Activated T-cell treated with anti-CD3 and anti-CD28 coated beads, Interleukin-2, amount 50 U/mL, for 1 hour (primary cell): ENCODE measurements around the gene ANGEL2.
A peak's percentile ranks its signal among the peaks of the same experiment; 100 is the strongest.
"Not testable (repeated sequence)": the region's sequence is repeated elsewhere in the genome, so short reads cannot be mapped to it uniquely, and the experiment has no call there.

ENCODE experiments used
- DNase-seq: peaks from one replicate; pipeline ENCODE4 v3.0.0-alpha.2; 2020

Gene ANGEL2, protein sequence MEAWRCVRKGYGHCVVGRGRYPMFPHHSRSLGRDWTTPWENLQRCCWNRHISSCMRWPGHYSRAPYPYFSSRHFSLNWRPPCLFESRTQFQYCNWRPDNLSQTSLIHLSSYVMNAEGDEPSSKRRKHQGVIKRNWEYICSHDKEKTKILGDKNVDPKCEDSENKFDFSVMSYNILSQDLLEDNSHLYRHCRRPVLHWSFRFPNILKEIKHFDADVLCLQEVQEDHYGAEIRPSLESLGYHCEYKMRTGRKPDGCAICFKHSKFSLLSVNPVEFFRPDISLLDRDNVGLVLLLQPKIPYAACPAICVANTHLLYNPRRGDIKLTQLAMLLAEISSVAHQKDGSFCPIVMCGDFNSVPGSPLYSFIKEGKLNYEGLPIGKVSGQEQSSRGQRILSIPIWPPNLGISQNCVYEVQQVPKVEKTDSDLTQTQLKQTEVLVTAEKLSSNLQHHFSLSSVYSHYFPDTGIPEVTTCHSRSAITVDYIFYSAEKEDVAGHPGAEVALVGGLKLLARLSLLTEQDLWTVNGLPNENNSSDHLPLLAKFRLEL

DNA sequence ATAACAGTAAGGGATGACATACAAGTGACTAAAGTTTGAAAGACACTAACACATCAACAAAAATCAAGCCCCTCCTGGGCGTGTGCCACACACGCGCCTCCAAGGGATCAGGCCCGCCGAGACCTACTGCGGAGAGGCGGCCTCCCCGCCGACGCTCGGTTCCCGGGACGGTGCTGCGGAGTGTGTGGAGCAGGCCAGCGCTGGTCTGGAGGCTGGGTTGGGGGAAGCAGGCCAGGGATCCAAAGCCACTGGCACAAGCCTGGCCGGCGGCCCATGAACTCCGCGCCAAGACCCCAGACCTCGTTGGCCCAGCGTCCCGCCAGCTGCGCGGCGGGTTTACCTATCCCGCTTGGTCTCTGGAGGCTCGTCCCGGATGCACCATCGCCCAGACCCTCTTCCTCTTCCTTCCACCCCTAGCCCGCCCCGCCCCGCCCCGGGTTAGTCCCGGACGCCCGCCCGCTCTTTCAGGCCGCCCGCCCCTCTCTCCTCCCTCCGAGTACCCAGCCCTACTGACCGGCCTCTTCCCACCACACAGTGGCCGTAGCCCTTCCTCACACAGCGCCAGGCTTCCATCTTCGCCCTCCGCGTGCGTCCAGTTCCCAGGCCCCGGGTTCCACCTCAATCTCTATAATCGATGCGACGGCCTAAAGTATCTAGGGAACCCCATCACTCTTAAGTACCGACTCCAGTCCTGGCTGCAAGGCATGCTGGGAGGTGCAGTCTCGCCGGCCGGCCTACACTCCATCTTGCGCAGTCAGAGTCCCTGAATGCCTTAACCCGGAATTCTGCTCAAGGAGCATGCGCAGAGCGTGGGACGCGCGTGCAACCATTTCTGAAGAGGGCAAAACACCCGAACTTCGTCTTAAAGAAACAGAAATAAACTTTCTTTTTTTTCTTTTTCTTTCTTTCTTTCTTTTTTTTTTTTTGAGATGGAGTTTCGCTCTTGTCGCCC, at the start of gene ANGEL2:
Gene ANGEL2, minus strand, starts transcription at position 769 of the 952 bp plus-strand sequence. Its CDS starts 196 bp downstream, at position 573.
- DNase-seq = peak; percentile 90

DNA sequence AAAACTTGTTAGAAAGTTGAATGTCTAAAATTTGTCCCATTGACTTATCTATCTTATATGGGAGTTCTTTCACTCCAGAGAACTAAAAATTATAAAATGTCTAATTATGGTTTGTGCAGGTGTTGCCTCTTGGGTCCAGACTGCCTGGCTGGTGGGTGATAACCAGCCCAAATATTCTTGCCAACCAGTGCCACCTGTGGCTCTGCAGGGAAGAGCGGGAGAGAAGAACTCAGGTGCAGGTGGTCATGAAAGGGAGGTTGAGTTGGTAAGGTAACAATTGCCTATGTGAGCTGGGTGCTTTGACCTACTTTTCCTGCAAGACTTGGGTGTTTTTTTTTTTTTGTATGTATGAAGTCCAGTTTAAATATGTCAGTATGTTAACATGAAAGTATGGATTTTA, 45.6 kb upstream of the ANGEL2 start:
- DNase-seq = no peak

DNA sequence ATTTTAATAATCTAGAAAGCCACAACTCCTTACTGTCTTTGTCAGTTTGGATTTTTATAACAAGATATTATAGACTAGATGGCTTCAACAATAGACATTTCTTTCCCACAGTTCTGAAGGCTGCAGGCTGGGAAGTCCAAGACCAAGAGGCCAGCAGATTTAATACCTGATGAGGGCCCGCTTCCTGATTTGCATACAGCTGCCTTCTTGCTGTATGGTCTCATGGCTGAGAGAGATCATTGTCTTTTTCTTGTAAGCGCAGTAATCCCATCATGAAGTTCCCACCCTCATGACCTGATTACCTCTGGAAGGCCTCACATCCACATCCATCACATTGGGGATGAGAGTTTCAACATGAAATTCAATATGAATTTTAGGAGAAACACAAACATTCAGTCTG, 45.2 kb upstream of the ANGEL2 start:
- no peak for DNase-seq

DNA sequence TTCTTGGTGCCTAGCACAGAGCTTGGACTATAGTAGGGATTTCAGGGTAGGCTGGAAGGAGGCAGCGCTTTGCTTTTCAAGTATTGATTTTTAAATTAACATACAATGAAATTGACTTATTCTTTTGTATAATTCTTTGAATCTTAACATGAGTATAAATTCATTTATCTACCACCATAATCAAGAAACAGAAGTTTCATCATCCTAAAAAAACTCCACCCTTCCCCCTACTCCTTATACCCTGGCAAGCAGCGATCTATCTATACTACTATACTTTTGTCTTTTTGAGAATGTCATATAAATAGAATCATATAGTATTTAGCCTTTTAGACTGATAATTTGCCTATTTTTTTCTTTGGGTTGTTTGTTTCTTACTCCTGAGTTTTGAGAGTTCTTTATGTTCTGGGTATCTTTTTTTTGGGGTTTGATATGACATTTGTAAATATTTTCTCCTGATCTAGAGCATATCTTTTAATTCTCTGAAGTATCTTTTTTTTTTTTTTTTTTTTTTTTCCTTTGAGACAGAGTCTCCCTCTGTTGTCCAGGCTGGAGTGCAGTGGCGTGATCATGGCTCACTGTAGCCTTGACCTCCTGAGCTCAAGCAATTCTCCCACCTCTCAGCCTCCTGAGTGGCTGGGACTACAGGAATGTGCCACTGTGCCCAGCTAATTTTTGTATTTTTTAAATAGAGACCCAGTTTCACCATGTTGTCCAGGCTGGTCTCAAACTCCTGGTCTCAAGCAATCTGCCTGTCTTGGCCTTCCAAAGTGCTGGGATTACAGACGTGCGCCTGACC, 41.8 kb upstream of the ANGEL2 start:
- no peak for DNase-seq

DNA sequence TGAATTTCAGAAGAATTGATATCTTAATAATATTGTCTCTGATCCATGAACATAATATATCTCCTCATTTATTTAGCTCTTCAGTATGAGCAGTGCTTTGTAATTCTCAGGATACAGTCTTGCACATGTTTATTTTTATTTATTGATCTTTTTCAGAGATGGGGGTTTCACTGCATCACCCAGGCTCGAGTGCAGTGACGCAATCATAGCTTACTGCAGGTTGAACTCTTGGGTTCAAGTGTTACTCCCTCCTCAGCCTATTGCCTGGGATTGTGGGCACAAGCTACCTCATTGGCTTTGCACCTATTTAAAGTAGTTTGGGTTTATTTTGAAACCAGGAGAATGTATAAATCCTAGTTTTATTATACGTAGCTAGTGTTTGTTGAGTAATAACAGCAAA, 40.1 kb upstream of the ANGEL2 start:
- no peak for DNase-seq

DNA sequence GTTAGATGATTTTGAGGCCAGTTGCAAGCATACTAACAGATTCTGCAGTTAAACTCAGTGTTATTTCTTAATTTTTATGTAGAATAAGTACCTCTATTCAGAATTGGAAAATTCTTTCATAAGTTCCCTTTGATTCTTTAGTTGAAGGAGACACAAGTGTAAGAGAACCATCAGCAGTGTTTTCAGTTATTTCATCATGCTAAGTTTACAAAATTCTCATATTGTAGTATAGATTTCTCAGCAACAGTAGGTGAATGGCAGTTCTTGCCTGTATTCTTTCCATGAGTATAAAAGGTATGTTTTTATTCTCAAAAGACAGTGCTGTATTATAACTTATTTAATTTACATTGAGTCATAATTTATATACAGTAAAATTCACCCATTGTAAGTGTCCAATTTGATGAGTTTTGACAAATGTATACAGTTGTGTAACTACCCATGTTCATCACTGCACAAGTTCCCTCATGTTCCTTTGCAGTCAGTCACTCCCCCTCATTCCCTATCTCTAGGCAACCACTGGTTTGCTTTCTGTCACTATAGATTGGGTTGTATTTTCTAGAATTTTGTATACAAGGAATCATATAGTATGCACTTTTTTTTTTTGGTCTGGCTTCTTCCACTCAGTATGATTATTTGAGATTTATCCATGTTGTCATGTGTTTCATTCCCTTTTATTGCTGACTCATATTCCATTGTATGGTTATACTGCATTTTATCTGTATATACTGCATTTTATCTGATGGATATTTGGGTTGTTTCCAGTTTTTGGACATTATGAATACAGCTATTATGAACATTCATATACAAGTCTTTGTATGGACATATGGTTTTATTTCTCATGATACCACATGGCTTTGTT, 39.3 kb upstream of the ANGEL2 start:
- no peak for DNase-seq

DNA sequence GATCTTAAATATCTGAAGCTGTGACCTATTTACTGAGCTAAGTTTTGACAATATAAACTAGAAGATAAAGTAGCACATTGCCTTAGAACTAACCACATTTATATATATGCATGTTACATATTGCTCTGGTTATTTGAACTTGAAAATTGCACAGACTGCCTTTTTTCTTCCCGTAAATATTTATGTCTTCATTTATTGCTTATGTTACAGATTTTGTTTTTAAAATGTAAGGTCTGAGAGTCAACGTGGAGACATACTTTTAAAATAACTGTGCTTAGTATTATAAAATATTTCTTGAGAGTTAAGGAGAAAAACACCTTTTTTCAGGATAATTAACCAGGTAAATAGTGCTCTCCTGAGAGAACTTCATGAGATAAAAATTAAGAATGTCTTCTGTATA, 38.5 kb upstream of the ANGEL2 start:
- no peak for DNase-seq

DNA sequence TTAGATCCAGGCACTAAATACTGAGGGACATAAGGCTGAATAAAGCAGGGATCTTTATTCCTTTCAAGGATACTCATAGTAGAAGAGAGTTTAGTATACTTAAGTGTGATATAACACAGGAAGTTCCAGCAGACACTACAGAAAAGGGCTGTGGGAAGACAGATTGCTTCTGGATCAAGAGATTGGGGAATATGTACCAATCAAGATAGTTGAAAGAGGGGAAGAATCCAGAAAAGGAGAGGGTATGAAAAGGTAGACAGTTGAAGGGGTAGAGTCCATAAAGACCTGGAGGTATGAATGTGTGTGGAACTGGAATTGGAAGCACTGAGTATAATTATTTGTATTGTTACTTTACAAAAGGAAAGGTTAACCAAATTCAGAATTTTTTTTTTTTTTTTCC, 37.8 kb upstream of the ANGEL2 start:
- no peak for DNase-seq

DNA sequence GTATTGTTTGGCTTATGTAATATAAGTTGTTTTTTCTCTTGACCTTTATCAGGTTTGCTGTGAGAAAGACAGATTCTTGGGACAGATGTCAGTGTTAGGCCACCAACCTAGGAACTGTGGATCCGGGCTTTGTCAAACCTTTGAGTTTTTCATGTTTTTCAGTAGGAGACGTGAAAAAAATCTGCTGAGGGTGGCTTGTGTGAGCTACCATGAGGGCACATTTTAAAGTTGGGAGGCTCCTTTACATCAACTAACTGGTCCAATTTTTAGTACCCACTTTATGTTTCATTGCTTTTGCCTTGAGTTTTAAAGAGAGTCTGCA, 36.2 kb upstream of the ANGEL2 start:
- DNase-seq = no peak

DNA sequence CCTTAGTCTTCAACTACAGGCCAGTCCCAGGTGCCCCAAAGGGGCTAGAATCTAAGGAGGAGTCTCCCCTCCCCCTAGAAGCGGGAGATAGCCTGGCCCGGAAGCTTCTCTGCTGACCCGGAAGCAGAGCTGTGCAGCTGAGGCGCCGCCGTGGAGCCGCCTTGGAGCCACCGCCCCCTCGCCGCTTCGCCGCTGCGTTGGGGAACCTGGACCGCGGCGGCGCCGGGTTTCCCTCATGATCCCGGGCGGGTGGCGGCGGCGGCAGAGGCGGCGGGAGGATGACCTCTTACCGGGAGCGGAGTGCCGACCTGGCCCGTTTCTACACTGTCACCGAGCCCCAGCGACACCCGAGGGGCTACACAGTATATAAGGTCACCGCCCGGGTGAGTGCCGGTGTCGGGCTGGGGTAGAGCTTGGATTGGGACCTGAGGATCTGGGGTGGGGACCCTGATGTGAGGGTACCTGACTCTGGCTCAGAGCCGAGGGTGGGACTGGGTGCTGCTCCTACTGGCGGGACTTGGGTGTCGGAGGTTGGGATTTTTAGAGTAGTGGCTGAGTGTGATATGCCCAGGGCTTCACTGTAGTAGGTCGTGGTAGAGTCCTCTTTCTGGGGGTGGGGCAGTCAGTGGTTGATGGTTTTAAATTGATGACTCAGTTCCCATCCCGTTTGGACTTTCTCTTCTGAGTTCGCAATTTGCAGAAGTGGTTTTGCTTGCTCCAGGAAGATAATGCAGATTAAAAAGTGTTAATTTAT, 35.6 kb upstream of the ANGEL2 start, which contains the start of gene RPS6KC1:
Gene RPS6KC1, plus strand, starts transcription at position 115 of the 754 bp plus-strand sequence. Its CDS starts 164 bp downstream, at position 279.
- peak; percentile 81 for DNase-seq

DNA sequence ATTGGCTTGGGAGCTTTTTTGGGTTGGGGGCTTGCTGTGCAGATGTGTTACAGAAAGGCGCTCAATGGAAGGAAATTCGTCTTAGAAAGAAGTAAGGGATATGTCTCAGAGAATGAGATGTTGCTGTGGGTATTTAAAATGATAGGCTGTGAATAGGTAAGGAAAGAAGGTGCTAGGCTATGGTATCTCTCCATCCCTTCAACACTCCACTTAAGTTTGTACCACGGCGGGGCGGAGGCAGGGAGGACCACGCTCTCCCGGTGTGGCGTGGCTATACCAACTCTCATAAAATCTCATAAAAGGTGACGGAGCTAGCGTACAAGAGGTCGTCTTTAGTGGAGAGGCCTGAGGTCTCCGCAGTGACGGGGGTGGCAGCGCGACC, 35.1 kb upstream of the ANGEL2 start:
- DNase-seq = no peak

DNA sequence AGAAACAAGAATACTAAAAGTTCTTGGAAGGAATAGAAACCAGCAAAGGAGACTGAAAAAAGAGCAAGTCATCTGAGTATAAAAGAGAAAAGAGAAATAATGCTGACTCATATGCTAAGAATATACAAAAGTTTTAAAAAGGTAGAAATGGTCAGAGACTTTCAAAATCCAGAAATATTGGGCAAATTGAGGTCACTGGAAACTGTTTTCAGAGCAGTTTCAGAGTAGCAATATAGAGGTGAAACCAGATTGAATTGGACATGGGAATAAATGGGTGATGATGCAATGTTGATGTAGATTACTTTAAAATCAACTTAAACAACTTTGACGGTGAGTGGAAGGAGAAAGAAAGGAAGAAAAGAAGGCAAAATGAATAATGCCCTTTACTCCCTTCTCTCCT, 33.6 kb upstream of the ANGEL2 start:
- no peak for DNase-seq

DNA sequence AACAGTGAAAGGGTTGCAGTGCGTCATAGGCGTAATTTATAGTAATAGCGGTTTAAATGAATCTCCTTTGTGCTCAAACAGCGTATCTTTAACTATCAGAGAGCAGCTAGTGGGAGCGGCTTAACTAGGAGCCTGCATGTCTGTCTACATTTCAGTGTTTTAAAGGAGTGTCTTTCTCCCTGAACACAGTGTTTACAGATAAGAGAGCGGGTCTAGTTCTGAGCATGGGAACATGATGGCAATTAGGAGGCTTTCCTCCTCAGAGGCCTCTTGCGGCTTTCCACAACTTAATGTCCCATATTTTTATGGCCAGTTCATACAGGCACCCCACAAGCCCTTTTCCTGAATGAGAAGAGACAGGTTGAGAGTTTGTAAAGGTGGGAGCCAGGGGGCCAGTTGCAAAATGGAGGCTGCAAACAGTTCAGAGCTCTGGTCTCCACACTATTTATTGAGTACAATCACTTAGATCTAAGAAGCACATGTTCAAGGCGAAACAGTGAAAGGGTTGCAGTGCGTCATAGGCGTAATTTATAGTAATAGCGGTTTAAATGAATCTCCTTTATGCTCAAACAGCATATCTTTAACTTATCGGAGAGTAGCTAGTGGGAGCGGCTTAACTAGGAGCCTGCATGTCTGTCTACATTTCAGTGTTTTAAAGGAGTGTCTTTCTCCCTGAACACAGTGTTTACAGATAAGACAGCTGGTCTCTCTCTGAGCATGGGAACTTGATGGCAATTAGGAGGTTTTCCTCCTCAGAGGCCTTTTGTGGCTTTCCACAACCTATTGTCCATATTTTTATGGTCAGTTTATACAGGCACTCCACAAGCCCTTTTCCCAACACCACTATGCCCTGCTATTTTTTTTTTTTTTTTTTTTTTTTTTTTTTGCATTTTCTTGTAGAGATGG, 29.9 kb upstream of the ANGEL2 start:
- DNase-seq = not testable (repeated sequence)

DNA sequence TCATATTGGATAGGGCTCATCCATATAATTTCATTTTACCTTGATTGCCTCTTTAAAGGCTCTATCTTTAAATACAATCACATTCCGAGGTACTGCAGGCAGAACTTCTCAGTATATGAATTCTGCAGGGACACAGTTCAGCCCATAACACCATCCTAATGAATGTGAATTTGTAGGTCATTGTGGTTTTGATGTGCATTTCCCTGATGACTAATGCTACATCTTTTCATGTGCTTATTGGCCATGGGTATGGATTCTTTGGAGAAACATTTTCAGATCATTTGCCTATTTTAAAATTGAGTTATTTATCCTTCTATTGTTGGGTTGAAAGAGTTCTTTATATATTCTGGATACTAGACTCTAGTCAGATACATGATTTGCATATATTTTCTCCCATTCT, 25.8 kb upstream of the ANGEL2 start:
- DNase-seq = no peak

DNA sequence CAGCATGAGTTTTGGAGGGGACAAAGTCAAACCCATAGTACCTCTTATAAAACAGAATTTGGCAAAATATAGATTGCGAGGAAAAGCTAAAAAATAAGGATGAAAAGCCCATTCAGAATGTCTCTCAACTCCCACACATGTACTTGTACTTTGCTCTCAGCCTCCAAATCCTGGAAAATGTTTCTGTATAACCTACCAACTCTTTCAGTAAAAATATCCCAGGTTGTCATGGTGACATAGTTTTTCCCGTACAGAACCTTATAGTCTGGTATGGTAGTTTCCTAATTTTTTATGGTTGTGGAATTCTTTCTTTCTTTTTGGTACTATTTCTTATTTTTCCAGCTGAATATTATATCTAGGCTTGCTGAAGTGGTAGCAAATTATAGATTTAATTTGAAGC, 19.9 kb upstream of the ANGEL2 start:
- no peak for DNase-seq

DNA sequence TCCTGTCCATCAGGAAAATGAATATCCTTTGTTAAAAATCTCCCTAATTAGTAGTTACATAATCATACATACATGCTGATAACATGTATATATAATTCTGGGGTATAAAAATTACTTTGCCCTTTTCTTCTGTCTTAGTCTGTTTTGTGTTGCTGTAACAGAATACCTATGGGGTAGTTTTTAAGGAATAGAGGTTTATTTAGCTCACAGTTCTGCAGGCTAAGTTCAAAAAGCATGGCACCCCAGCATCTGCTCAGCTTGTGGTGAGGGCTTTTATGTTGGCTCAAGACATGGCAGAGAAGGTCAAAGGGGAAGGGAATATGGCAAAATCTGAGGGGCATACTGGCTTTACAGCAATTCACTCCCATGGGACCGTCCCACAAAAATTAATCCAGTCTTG, 19.0 kb upstream of the ANGEL2 start:
- DNase-seq = no peak

DNA sequence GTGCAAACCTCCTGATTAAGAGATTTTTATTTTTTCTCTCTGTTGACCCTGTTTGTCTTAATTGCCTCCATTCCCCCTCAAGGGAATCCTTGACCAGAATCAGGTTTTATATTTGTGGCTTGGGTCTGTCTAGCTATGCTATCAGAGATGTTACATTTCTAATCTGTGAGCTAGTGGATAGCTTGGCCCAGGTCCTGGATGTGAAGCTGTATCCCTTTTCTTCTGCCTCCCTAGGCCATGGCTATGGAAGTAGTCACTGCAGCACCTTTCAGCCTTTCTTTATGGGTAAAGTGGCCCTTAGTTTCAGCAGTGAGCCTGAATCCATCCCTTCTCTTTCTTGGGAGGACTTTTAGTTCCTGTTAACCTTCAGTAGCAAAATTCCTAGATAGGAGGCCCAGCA, 17.0 kb upstream of the ANGEL2 start:
- no peak for DNase-seq

DNA sequence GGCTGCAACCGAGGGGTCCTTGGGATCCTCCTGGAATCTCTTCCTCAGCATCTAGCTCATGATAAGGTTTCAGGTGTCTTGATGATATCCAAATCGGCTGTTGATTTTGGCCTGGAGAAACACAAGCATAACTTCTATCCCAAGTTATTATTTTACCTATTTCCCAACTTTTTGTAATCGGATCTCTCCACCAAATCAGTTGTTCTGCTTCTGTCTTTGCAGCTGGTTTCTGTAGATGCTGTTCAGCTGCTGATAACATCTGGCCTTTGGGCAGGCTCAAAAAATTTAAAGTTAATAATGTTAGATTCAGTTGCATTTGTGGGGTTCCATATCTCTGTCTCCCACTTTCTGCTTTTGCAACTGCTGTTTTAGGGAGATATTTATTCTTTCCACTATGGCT, 11.4 kb upstream of the ANGEL2 start:
- not testable (repeated sequence) for DNase-seq

DNA sequence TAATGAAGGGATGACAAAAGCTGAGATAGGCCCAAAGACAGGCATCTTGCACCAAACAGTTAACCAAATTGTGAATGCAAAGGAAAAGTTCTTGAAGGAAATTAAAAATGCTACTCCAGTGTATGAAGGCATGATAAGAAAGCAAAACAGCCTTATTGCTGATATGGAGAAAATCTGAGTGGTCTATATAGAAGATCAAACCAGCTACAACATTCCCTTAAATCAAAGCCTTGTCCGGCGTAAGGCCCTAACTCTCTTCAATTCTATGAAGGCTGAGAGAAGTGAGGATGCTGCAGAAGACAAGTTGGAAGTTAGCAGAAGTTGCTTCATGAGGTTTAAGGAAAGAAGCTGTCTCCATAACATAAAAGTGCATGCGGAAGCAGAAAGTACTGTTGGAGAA, 4.3 kb upstream of the ANGEL2 start:
- no peak for DNase-seq

DNA sequence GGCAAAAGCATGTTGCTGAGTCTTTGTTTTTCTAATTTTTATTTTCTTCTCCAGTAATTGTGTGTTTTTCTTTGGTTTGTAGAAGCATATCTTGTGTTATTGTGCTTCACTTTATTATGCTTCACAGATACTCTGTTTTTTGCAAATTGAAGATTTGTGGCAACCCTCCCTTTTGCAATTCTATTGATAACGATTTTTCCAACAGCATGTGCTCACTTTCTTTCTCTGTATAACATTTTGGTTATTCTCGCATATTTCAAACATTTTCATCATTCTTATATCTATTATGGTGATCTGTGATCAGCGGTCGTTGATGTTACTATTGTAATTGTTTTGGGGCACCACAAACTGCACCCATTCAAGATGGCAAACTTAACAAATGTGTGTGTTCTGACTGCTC, 3.8 kb upstream of the ANGEL2 start:
- DNase-seq = no peak
